IPS DF 4.7 (cell line): ENCODE measurements around the gene KRIT1.

Experiments
- DNase-seq: peaks from one replicate; pipeline ENCODE4 v3.0.0-alpha.2; 2013; ENCODE audit warnings: low spot score; ENCODE audit errors: extremely low read depth

Gene KRIT1

GRCh38 chr7:92155108-92155739 is 90.5 kb downstream of the KRIT1 start:
- DNase-seq, result no peak

GRCh38 chr7:92150450-92151017 is 95.2 kb downstream of the KRIT1 start:
- DNase-seq, result no peak

- no peak for DNase-seq
These were observed 95.9 kb downstream of the KRIT1 start for GRCh38 chr7:92149736-92150239.
